SH-SY5Y (cell line): ENCODE results near the gene CTNND2.

Source experiments
- GATA2 ChIP-seq: IDR thresholded peaks from 2 replicates; pipeline ENCODE4 v1.6.1; 2011; ENCODE audit warnings: mild to moderate bottlenecking, low read depth, low read length
- GATA3 ChIP-seq: IDR thresholded peaks from 2 replicates; pipeline ENCODE4 v1.6.1; 2011; ENCODE audit warnings: low read depth, mild to moderate bottlenecking, low read length, moderate library complexity

- TF ChIP-seq GATA3: no peak
- TF ChIP-seq GATA2: no peak
Measured at GRCh38 chr5:11334404-11334803, 569.8 kb downstream of the CTNND2 start.
